Left hindlimb (tissue), 1 donor: Measurements from ENCODE around the gene CHCHD3.
"Not testable (repeated sequence)": the region's sequence is repeated elsewhere in the genome, so short reads cannot be mapped to it uniquely, and the experiment has no call there.

Experiments
- DNase-seq: peaks from one replicate; pipeline ENCODE4 v3.0.0-alpha.2; 2018

CHCHD3 gene

DNA sequence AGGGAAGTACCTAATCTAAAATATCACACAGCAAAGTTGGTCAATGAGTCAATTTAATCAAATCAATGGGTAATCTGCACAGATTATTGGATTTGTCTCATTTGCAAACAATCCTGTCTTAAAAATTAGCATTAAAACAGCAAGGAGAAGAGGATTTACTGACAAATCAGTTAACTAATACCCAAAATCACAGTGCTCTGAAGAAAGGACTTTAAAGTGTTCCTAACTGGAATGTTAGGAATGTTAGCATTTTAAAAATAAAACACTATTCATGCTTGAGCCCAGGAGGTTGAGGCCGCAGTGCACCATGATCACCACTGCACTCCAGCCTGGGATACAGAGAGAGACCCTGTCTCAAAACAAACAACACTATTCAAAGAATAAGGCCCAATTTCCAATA, 83.1 kb downstream of the CHCHD3 start:
- no peak for DNase-seq

DNA sequence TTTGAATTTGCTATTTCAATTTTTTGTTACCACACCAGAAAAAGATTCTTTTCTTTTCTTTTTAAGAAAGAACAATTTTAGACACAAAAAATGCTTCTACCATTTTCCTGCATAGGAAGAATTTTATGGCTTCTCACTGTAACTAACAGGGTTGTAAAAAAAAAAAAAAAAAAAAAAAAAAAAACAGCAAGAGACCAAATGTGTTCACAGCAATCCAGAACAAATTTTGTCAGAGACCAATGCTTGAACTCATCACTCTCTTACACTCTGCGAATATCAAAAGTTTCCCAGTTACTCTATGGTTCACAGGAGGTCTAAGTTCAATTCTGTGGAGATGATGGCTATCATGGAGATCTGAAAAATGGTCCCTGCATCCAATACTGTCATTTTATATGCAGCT, 84.4 kb downstream of the CHCHD3 start:
- DNase-seq = no peak

DNA sequence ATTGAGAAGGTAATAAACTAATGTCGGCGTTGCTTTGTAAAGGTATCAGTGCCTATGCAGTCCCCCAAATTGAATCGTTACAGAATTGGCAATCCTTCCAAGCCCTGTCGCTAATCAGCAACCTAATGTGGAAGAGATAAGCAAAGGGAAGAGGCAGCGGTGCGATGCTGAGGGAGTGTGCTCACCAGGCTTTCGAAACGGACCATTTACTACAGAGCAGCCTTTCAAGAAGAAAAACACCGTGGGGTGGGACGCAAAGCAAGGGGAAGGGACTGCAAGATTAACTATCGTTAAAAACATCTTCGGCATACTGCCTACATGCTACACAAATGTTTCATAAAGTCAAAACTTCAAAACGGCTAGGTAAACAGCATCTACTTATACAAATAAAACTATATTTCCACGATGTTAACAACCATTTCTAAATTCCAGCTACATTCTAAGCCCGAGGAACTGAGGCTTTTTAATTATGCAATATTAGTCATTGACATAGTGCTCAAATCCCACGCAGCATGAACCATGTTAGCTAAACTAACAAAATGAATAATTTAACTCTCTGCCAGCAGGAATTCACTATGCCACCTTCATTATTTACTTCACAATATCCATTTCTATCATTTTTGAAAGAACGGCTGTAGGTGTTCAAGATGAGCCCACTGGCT, 85.2 kb downstream of the CHCHD3 start:
- no peak for DNase-seq

DNA sequence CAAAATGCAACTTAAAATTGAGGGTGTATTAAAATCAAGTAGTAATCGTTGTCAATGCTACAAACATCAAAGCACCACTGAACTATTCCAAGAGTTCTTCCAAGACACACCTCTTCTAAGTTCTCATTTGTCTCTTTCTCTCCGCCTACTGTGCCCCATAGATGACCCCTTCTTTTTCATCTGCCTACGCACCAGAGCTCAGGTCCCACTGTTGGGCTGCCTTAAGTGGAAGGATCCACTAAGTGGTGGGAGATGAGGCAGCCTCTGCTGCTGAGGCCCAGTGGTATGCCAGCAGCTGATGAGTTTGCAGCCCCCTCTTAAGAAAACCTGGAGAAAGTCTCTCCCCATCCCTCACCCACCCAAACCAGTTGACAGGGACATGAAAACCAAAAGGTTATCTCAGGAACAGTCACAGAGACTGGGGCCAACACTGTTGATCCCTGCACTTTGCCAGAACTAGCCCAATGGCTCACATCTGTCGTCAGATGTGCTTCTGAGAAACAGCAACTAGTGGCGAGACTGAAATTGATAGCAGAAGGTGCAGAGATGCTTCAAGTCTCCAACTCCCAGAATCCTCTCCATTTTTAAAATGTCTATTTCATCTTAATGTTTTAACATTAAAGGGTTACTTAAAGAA, 88.4 kb downstream of the CHCHD3 start:
- DNase-seq = no peak

DNA sequence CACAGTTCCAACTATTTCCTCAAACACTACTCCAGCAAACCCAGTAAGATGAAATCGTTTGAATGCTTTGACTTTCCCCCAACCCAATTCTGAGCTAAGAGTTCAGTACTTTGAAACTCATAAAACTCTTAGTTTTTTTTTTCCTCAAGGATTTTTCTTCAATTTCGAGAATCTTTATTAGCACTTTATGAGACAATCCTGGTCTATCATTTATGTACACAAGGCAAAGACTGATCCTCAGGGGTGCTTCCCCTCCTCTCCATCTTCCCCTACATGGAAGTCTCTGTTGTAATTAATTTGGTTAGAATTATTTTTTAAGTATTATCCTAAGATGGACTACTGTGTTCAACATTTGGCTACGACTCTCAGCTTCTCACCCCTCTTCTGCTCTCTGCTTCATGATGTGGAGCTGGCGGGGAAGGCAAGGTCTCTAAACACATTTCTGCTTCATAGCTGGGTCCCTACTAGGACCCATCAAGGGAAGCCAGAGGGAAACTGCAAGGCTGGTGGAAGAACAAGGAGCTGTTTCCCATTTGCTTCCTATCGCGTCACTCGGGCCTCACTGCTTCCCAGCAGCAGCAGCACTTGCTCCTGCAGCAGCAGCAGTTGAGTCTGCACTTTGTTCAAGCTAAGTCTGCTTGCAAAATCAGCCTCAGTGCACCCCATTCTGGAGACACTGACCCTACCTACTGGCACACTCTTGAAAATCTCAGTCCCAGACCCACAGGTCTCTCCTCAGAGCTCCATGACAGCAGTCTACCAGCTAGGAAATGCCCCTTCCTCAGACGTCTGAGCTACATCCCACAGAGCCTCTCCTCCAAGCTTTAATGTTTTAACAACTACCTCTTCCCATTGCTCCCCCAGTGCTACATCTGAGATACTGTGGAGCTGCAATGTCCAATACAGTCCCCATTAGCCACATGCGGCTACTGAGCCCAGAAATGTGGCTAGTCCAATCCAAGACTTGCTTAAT, 90.0 kb downstream of the CHCHD3 start:
- DNase-seq = no peak

DNA sequence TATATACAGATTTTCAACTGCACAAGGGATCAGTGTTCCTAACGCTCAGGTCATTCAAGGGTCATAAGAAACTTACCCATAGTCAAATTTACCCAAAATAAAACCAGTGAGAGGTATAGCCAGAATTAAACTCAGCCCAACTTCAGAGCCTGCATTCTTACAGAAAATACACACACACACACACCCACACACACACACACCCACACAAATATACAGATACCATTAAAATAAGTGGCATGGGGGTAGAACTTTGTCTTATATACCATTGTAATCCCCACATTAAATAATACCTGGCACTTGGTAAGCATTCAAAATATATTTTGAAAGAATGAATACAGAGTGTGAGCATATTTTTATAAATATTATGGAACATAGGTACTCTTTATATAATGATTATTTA, 93.8 kb downstream of the CHCHD3 start:
- no peak for DNase-seq

DNA sequence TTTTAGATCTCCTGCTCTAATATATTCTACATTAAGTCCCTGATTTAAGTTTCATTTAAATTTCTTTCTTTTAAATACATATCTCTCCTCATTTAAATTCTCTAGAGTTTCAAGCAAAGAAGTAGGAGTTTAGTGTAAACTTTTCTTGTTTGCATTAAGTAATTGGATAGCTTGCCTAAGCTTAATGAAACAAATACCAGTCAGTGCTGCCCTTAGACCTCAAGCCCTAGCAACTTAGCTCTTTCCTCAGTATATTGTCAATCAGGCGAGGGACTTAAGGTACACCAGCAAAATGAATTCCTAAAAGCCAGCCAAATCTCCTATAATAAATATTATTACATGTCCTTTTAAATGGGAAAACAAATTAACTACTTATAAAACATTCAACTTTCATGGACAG, 101.5 kb downstream of the CHCHD3 start:
- no peak for DNase-seq

DNA sequence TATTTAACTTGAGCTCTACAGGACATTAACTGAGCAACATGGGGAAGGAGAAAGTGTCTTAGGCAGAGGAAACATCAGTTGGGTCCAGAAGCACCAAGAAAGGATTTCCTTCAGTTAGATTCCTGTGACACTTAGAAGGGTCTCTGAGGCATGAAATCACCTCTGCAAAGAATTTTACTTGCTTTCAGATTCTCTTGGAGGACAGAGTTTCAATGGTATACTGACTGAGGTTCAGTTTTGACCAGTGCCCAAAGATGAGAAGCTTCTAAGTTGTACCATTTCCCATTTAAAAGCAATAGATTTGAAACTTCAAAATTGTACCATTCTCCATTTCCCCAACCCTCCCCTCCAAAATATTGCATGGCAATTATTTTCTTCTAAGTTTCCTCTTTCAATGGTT, 102.4 kb downstream of the CHCHD3 start:
- DNase-seq = no peak

DNA sequence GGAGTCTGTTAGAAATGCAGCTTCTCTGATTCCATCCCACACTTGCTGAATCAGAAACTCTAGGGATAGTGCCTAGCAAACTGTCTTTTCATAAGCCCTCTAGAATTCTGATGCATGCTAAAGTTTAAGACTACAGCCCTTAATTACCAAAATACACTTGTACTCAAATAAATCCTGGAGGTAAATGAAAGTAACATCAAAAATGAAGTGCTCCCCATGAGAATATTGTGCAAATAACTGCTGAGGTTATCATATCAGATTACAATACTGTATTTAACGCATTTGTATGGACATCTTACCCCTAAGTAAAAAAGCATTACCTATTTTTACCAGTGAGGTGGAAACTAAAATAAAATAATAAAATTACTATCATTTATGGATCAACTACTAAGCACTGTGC, 104.7 kb downstream of the CHCHD3 start:
- DNase-seq = no peak

DNA sequence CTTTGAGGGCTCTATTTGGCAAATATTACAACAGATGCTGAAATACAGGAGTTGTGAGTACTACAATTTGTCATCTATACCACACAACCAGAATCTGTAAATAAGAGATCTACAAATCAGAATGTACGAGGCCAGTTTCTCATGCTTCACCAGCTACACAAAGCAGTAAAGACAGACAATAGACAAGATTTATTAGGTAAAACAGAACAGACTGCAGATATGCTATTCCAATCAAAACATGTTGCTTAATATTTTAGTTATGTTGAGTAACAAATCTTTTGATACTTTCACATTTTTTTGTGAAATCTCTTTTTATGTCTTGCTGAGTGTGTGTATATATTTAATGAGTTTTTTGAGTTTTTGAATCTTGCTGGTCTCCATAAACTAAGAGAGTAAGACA, 109.1 kb downstream of the CHCHD3 start:
- DNase-seq = no peak

DNA sequence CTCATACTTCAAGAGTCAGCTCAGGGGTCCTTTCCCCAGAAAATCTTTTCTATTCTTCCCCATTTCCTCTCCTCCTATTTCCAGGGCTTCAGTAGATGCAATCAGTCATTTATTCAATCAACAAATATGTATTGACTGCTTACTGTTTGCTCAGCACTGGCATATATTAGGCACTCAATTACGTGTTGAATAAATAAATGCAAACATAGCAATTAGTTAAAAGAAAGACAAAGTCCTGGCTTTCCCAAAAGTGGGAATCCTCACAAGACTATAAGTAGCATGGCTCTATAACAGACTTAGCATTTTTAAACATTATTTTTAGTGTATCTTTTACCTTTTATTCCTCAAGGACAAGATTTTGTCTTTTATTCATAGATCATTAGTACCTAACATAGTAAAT, 111.6 kb downstream of the CHCHD3 start:
- DNase-seq = no peak

DNA sequence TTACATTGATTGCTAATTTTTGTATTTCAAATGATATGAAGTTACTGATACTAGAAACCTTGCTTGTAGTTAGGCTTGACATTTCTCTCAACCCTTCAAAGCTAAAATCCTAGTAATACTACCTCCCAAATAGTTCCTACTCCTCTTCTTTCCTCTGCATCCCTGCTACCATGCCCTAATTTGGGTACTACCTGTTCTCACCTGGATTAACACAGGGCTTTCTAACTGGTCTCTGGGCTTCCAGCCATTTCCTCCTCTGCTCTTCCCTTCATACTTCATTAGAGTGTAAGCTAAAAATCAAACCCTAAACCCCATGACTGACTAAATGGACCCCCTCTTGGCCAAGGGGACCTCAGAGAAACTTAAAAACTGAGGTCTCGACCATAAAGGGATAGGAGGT, 112.4 kb downstream of the CHCHD3 start:
- no peak for DNase-seq

DNA sequence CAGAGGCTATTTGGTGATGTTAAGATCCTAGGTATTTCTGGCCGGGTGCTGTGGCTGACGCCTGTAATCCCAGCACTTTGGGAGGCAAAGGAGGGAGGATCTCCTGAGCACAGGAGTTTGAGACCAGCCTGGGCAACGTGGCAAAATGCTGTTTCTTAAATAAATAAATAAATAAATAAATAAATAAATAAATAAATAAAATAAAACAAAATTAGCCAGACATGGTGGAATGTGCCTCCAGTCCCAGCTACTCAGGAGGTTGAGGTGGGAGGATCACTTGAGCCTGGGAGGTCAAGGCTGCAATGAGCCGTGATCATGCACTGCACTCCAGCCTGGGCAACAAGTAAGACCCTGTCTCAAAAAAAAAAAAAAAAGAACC, 114.4 kb downstream of the CHCHD3 start:
- DNase-seq = not testable (repeated sequence)

DNA sequence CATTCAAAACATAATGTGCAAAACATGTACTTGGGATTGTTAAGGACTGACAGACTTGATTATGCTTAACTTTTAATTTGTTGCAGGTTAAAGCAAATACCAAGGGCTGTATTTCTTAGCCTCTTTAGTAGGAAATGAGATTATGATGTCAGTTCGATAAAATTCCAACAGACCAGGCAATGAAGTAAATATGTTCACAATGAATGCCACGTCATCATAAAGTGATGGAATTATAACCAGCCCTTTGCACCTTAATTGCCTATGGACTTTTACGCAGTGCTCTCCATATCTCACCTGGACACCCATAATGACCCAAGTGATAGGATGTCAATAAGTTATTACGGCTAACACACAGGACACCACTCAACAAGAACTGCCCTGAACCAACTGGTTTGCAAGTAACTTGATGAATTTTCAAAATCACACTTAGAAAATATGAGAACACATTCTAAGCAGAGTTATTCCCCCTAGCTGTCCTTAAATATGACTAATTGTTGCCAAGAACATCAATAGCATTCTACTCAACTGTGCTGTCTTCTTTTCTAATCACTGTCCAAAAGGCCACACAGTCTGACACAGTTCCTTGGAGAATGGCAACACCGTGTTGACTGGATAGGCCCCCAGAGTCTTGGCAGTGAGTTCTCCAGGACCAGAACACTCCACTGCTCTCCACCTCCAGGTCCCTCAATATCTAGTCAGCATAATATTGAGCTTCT, 115.0 kb downstream of the CHCHD3 start:
- no peak for DNase-seq

DNA sequence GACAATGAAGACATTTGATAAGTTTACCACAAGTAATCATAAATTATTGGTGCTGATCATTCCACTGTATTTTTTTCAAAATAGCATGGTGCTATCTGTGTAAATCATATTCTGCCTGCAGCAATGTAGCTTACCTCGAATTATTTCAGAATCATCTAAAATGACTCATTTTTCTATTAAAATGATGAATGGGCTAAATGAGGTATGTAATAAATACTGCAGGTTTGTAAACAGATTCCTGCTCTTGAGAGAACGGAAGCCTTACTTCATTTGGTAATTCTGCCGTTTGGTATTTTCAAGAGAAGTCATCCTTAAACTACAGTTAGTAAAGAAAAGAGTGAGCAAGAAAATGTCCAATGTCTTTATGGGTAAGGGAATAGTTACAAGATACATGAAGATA, 115.9 kb downstream of the CHCHD3 start:
- DNase-seq = no peak

DNA sequence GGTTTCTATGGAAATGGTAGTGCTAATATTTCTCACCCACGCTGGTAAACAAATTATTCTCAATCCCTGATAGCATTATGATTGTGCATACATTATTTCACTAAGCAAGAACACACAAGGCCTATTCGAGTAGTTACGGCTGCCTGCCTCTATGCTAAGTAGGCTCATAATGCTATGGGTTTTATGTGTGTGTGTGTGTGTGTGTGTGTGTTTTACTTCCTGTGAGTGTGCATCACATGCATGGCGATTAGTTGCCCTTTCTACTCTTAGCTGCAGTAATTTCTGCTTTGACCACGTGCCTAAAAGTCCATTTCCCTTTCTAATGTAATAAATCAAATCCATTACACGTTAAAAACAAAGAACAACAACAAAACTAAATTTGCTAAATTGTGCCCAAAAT, 117.0 kb downstream of the CHCHD3 start:
- no peak for DNase-seq

DNA sequence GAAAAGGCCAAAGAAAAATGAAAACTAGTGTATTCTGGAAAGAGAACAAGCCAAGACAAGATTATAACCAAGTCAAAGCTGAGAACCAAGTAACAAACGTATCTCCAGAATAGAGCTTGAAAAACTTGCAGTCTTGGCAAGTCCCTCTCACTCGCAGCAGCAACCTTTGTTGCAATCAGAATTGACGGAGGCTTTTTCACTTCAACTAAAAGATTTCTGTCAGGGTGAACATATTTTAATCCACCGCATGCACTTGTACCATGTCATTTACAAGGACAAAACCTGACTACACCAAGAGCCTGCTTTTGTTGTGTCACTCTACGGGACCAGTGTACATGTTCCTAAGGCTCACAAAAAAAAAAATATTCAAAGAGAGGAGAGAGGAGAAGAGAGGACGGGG, 122.0 kb downstream of the CHCHD3 start:
- DNase-seq = no peak

DNA sequence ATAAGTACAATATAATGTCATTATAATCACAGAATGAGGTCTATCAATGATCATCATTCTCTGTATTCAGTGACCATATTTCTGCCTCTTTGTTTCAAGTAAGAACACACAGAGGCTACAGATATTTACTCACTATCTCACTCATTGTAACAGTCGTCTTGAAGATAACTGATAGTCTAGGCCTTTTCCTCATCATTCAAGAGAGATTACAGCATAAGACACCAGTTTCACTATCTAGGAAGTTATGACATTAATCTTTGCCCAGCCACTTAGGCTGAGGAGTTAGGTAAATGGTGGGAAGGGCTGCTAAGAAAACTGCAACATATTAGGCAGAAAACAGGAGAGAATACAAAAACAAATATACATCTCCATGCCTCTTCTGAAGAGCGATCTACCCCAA, 125.3 kb downstream of the CHCHD3 start:
- DNase-seq = no peak

DNA sequence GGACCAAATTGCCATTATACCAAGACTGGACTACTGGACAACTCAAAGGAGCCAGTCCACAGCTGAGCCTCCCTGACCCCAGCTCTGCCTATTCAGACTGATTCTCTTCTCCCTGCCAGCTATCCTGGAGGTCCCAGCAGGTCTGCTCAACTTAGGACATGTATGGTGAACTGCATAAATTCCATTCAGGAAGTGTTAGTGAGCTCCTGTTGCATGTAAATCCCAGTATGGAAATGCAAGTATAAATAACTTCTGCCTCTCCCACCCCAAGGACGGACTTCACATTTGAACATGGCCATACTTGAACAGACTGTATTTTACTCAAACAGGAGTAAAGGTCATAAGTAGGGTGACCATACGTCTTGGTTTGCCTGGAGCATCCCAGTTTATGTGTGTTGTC, 128.4 kb downstream of the CHCHD3 start:
- no peak for DNase-seq

DNA sequence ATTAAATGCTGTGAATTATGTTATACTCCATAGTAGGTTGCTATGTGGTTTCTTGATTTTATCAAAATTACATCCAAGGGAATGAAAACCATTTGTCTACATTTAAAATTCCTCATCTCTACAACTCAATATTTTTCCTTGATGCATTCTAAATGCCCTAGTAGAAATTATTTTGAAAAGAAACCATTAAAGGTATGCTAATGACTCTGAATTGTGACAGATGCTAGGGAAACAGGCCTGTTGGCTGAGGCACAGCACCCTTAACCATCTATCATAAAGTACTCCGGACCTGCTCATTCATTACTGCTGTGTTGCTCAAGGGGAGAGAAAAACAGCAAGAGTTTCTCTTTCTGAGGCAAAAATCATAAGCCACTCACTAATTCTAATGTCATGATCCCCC, 131.2 kb downstream of the CHCHD3 start:
- DNase-seq = no peak

DNA sequence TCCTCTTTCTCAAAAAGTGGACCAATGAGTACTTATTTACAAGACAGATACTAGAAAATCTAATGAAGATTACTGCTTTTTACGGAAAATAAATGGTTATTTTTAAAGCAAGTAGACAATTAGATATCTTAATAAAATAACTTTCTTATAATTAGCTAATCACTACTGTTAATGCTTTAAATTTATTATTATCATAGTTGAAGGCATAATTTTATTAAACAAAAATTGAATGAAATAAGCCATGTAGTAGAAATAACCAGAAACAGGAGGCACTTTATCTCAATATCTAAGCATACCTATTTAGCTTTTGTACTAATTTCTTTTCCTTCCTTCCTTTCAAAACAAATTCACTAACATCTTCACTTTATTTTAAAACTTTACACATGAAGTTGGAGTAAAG, 134.9 kb downstream of the CHCHD3 start:
- no peak for DNase-seq

DNA sequence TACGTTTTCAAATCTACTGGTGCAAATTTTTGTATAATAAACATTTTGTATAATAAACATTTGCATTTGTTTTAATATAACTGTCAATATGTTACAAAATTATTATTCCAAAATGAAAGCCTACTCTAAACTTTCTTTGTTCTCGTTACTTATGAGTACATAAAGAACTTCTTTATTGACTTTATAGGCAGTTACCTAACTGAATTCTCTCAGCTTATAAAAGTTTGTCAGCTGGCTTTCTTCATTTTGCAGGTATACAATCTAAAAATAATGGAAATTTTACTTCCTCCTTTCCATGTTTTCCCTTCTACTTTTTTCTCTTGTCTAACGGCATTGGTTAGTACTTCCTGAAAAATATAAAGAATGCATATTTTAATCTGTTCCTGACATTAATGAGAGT, 137.1 kb downstream of the CHCHD3 start:
- no peak for DNase-seq

DNA sequence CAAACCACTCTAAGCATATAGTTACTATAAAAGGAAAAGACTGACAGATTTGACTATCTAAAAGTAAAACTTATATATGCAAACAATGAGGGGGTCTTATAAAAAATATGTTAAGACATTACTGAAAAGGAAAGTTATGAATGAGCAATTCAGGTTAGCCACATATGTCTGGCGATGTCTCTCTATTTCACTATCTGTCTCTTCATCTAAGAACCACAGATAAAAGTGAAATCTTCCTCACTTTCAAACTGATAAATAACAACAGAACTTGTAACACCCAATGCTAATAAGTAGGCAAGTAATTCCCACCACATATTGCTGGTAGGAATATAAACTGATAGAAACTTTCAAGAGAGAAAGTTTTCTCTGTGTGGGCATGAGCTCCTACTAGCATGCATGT, 138.2 kb downstream of the CHCHD3 start:
- DNase-seq = no peak
